ENCODE data around the gene THY1. TPM values are rescaled to one million over a fixed set of nuclear protein-coding genes. Genes with fewer than 3 reads are reported as not detected.
A peak's percentile ranks its signal among the peaks of the same experiment; 100 is the strongest.
"Not testable (repeated sequence)": the region's sequence is repeated elsewhere in the genome, so short reads cannot be mapped to it uniquely, and the experiment has no call there.

The THY1 gene
- total RNA-seq, 1 experiment from 2014 or later, result 0.10 TPM

DNA sequence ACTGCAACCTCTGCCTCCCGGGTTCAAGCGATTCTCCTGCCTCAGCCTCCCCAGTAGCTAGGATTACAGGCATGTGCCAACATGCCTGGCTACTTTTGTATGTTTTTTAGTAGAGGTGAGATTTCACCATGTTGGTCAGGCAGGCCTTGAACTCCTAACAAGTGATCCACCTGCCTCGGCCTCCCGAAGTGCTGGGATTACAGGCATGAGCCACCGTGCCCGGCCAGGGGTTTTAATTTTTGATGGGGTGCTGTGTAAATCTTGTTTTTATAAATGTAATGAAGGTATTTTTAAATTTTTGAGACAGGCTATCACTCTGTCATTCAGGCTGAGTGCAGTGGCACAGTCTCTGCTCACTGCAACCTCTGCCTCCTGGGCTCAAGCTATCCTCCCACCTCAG lies 17.5 kb downstream of the THY1 start:
- in situ Hi-C loops (cut with HindIII; ENCODE audit: low pct_unique_long_range_greater_than_20kb, low sequenced_read_pairs); DNase-seq (ENCODE audit: low read depth): not testable (repeated sequence)

DNA sequence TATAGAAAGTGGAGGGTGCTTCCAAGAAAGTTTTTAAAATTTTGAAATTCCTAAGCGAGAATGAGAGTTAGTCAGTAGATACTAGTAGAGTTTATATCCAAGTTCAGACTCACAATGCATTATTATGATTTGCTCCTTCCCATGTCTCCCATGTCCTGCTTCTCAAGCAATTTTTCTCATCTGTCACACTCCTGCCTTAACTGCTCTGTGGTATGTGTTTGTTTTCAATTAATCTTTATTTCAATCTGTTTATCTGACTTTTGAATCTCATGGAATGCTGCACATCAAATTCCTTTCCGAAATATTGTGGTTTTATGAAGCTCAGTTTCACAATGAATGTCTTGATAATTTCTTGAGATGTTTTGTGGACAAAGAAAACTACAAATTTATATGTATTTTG lies 18.1 kb downstream of the THY1 start:
- no peak for DNase-seq (ENCODE audit: low read depth)
- in situ Hi-C loops (cut with HindIII; ENCODE audit: low pct_unique_long_range_greater_than_20kb, low sequenced_read_pairs), result no loop called here

DNA sequence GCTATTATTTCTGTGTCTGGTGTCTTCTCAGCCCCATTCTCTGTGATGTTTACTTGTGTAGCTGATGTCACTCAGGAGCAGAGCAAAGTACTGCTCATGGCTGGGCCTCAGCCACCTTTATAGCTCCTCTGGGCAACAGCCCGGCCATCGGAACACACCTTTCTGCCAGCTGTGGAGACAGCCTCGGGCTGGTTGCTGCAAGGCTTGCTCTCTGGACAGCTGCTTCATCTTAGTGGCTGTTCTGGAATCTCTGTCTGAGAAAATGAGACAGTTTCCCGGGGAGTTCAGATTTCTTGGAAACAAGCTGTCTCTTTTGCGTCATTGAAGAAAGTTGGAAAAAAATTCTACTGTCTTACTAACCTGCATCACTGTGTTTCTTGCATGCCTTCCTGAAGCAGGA lies 20.0 kb downstream of the THY1 start:
- no peak for DNase-seq (ENCODE audit: low read depth)
- in situ Hi-C loops (cut with HindIII; ENCODE audit: low pct_unique_long_range_greater_than_20kb, low sequenced_read_pairs), result no loop called here

DNA sequence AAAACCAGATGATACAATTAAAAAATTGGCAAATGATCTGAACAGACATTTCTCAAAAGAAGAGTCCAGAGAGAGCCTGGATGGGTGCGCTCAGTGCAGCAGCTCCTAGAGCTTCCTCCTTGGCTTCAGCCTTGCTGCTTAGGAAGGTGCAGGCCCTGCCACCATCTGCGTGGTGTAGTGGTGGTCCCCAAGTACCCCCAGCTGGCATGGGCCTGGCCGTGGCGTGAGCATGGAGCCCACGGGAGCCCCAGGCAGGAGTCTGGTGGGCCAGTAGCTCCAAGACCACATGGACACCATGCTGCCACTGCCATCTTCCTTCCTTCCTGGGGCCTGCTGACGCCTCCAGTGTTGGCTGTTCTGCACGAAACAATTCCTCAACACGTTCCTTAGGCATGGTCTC lies 20.5 kb downstream of the THY1 start:
- DNase-seq (ENCODE audit: low read depth), result no peak
- in situ Hi-C loops (cut with HindIII; ENCODE audit: low pct_unique_long_range_greater_than_20kb, low sequenced_read_pairs), result no loop called here

DNA sequence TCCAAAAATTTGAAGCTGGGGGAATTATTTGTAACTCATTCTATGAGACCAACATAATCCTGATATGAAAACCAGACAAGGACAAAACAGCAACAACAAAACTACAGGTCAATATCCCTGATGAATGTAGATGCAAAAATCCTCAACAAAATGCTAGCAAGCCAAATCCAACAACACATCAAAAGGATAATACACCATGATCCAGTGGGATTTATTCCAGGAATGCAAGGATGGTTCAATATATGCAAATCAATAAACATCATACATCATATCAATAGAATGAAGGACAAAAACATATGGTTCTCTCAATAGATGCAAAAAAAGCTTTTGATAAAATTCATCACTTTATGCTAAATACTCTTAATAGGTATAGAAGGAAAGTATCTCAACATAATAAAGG lies 22.1 kb downstream of the THY1 start:
- DNase-seq (ENCODE audit: low read depth), result no peak
- in situ Hi-C loops (cut with HindIII; ENCODE audit: low pct_unique_long_range_greater_than_20kb, low sequenced_read_pairs), result no loop called here

DNA sequence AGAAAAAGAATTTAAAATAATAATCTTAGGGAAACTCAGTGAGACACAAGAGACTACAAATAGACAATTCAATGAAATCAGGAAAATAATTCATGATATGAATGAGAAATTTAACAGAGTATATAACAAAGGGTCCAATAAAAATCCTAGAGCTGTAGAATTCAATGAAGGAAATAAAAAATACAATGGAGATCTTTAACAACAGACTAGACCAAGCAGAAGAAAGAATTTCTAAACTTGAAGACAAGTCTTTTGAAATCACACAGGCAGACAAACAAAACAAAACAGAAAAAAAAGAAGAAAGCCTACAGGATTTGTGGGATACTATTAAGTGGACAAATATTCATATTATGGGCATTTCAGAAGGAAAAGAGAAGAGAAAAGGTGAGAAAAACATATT lies 25.2 kb downstream of the THY1 start:
- in situ Hi-C loops (cut with HindIII; ENCODE audit: low pct_unique_long_range_greater_than_20kb, low sequenced_read_pairs), result no loop called here
- DNase-seq (ENCODE audit: low read depth), result no peak

DNA sequence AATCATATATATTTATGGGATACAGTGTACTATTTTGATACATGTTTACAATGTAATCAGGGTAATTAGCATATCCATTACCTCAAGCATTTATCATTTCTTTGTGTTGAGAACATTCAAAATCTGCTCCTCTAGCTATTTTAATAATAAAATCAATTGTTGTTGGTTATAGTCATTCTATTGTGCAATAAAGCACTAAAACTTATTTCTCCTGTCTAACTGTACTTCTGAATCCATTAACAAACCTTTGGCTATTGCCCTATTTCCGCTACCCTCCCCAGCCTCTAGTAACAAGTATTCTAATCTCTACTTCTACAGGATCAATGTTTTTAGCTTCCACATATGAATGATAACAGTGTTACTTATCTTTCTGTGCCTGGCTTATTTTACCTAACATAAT lies 26.1 kb downstream of the THY1 start:
- no peak for DNase-seq (ENCODE audit: low read depth)
- in situ Hi-C loops (cut with HindIII; ENCODE audit: low pct_unique_long_range_greater_than_20kb, low sequenced_read_pairs), result no loop called here

DNA sequence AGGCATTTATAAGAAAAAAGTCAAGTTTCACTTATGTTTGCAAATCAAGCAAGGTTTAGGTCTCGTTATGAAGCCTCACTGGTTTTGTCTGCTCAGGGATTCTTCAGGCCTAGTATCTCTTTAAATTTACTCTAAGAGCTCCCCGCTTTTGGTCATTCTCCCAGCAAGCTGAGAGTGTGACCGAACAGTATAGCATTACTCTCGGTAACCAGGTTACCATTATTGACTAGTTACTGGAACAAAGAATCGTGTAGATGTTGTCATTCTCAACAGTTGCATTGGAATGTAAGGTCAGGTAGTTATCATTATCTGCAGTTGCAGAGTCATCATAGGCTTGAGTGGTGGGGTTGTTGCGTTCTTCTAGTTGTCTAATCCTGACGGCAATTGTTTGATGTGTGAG lies 31.7 kb downstream of the THY1 start:
- DNase-seq (ENCODE audit: low read depth), result no peak
- in situ Hi-C loops (cut with HindIII; ENCODE audit: low pct_unique_long_range_greater_than_20kb, low sequenced_read_pairs), result no loop called here

DNA sequence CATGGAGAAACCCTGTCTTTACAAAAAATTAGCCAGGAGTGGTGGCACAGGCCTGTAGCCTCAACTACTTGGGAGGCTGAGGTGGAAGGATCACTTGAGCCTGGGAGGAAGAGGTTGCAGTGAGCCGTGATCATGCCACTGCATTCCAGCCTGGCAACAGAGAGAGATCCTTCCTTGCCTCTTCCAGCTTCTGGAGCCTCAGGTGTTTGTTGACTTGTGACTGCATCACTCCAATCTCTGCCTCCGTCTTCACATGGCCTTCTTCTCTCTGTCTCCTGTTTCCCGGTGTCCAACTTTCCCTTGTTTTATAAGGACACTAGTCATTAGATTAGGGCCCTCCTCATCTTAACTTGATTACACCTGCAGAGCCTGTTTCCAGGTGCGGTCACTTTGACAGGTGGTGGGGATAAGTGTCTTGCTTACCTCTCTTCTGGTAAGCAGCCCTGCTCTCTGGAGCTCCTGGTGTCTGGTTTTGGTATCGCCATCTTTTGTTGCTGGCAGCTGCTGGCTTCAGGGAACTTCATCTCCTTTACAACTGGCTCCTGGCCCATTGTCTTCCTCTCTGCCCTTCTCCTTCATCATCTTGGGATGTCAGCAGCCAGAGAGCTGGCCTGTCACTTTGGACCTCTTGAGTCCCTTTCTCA lies 33.2 kb downstream of the THY1 start:
- in situ Hi-C loops (cut with HindIII; ENCODE audit: low pct_unique_long_range_greater_than_20kb, low sequenced_read_pairs), result no loop called here
- DNase-seq (ENCODE audit: low read depth), result no peak

DNA sequence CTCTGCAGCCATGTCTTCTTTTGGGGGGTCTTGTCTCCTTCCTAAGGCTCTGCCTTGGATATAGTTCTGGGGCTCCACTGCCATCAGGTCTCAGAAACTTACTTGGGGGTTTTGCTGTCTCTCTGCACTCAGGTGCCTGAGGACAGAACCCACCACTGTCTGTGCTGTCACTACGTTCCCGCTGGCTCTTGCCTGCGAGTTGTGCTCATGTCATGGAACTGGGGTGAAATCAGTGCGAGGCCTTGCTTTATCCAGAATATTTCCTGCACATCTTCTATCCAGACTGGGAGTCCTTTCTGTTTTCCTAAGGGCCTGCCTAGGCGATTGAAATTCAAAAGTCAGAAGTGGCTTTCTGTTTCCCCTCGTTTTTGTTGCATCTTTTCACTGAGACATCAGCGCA lies 34.9 kb downstream of the THY1 start:
- in situ Hi-C loops (cut with HindIII; ENCODE audit: low pct_unique_long_range_greater_than_20kb, low sequenced_read_pairs), result no loop called here

DNA sequence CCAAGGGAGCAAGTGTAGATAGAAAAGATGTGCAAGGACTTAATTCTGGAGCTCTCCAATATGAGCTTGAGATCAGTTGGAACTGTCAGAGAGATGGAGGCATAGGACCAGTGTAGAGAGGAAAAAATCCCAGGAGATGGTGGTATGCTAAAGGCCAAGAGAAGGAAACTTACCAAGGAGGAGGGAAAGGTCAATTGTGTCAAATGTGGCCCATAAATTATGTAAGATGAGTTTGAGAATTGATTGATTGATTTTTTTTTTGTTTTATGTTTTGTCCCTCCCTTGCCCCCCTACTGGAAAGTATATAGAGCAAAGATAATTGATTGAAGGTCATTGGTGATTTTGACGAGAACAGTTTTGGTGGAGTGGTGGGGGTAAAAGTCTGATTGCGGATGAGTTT lies 38.6 kb downstream of the THY1 start:
- in situ Hi-C loops (cut with HindIII; ENCODE audit: low pct_unique_long_range_greater_than_20kb, low sequenced_read_pairs), result no loop called here
- DNase-seq (ENCODE audit: low read depth), result no peak

More for the DNA sequence above, 34.9 kb downstream of the THY1 start:
- no peak for DNase-seq (ENCODE audit: low read depth)

DNA sequence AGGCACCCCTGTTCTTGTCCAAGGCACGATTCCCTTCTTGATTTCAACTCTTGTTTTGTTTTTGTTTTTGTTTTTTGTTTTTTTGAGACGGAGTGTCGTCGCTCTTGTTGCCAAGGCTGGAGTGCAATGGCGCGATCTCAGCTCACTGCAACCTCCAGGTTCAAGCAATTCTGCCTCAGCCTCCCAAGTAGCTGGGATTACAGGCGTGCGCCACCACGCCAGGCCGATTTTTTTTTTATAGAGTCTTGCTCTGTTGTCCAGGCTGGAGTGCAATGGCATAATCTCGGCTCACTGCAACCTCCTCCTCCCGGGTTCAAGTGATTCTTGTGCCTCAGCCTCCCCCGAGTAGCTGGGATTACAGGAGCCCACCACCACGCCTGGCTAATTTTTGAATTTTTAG lies 40.5 kb downstream of the THY1 start:
- DNase-seq (ENCODE audit: low read depth); in situ Hi-C loops (cut with HindIII; ENCODE audit: low pct_unique_long_range_greater_than_20kb, low sequenced_read_pairs): not testable (repeated sequence)

DNA sequence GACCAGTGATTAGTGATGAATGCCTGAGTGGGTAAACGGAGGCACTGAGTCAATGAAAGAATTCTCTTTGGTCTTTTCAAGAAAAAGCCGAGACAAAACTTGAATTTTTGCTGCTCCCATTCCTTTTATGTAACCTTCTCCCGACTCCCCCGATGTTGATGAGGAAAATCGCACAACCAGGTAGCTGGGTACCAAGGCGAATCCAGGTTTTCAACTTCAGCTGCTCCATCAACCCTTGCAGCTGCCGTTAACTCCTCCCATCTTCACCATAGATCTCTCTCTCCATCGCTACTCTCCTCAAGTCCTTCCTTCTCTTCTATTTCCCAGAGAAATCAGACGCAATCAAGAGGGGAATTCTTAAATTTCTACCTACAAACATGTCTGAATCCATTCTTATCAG lies 40.9 kb downstream of the THY1 start:
- no peak for DNase-seq (ENCODE audit: low read depth)
- in situ Hi-C loops (cut with HindIII; ENCODE audit: low pct_unique_long_range_greater_than_20kb, low sequenced_read_pairs), result no loop called here

DNA sequence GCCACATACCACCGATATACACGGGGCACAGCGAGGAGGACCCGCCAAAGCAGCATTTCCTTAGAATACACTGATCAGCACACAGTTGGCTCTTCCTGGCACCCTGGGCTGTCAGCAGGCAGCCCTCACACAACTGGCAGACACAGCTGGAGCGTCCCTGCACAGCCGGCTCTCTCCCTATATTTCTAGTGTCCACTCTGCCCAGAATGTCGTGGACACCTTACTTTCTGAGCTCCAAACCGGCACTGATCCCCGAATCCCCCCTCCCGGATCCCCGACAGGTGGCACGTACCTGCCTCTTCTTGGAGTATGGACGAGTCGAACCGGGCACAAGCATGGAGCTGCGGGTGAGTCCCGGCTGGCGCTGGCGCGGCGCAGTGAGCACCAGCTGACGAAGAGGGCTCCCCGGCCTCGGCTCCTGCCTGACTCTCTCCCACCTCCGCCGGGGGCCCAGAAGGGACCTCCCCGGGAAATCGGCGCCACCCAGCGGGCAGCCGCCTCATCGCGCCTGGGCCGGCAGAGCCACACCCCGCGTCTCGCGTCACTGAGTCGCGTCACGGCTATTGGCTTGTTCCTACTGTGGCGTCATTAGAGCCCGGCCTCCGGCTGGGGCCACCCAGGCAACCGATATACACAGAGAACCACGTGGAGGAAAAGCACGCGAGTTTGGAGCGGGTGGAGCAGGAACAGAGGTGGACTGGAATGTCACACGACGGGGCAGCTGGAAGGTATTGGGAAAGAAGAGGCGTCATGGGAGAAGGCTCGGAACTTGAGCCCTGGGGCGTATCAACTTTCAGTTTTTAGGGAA lies 41.6 kb downstream of the THY1 start, which contains the start of gene USP2:
Gene USP2 (minus strand): TSS at position 510 of the 808 bp plus-strand sequence. CDS start 8,210 bp downstream, outside the sequence.
- in situ Hi-C loops (cut with HindIII; ENCODE audit: low pct_unique_long_range_greater_than_20kb, low sequenced_read_pairs), result no loop called here
- peak; percentile 95 for DNase-seq (ENCODE audit: low read depth)

DNA sequence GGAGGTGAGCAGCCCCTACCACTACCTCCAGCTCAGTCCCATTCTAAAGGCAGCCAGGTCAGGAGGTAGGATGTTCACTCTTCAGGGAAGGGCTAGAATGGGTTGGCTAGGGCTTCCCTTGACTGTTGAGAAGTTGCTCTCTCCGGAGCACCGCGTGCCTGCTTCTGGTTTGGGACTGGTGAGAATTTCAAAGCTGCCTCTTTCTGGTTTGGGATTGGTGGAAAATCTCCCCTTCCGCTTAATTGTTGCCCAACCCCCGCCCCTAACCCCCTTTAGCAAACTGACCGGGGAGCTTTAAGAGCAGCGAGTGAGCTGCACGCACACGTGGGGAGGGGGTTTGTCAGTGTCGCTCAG lies 42.2 kb downstream of the THY1 start:
- no peak for DNase-seq (ENCODE audit: low read depth)
- in situ Hi-C loops (cut with HindIII; ENCODE audit: low pct_unique_long_range_greater_than_20kb, low sequenced_read_pairs), result no loop called here

DNA sequence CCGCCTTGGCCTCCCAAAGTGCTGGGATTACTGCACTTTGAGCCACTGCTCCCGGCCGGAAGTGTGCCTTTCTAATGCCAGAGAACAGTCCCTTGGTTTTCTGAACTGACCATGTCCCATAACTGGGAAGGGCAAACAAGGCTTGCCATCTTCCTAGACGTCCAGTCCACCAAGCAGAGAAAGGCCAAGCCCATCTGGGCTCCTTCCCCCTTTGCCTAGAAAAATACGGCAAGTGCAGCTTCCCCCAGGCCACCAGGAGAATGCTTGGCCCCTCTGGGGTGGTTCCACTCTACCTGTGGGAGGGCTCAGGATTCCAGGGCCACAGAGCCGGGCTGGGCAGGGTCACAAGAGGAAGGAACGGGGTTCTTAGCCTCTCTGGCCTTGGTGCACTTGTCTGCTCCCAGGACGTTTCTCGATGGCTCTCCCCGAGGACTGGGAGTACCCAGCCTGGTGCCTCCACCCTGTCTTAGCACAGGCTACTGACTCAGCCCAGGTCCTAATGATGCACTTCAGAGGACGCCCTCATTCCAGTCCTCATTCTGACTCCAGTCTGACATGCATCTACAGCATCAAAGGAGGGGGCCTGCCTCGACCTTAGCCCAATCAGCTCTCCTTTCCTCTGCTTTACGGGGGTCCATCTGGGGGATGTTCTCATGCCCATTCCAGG lies 42.7 kb downstream of the THY1 start:
- no peak for DNase-seq (ENCODE audit: low read depth)
- in situ Hi-C loops (cut with HindIII; ENCODE audit: low pct_unique_long_range_greater_than_20kb, low sequenced_read_pairs), result no loop called here

DNA sequence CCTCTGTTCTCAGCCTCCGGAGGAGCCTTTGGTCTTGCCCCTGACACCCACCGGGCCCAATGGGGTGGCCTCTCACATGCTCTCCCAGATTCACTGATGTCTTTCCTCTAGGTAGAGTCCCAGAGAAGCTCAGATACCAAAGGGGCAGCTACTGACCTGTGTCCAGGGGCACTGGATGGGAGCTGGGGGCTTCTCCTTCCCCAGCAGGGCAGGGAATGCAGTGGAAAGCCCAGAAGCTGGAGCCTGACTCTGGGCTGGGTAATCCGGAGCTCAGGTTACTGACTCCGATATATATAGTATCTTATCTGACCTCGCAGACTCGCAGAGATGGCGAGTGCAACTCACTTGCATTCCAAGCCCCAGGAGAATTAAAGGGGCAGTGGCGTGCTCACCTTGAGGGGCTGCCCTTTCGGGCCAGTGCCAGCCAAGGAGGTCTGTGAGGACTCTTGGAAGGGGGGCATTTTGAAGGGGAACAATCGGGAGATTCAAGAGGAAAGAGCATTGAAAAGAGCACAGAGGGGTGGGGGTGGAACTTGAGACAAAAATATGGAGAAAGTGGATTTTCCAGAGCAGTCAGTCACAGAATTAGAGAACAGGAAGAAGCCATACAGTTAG lies 44.0 kb downstream of the THY1 start:
- DNase-seq (ENCODE audit: low read depth), result no peak
- in situ Hi-C loops (cut with HindIII; ENCODE audit: low pct_unique_long_range_greater_than_20kb, low sequenced_read_pairs), result no loop called here

DNA sequence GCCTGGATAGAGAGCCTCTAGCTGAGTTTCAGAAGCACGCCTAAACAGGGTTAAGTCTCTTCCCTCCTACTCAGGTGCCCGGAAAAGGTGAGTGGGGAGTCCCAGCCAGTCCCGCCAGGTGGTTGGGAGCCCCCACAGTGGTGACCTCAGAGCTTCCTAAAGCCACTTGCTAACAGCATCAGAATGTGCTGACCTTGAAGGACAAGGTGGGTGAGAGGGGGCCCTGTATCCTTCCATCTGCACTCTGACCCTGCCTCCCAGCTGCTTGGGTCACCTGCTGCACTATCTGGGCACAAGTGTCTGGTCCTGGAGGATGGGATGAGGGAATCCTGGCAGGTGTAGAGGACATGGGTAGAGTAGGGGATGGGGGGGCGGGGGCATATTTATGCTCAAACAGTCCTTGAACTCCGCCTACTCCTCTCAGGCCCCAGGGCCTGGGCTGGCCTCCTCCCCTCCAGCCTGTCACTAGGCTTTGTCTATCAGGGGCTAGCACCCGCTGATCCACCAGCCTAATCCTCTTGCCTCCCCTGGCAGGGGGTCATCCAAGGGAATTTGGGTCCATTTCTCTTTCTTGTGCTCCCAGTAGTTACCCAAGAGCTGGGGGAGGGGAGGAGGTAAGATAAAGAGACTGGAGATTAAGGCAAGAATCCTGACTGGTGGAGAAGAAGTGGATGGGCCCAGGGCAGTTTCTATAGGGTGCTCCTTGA lies 44.9 kb downstream of the THY1 start:
- DNase-seq (ENCODE audit: low read depth), result no peak
- in situ Hi-C loops (cut with HindIII; ENCODE audit: low pct_unique_long_range_greater_than_20kb, low sequenced_read_pairs), result no loop called here

Measured in Caki2 (cell line).